BJ (cell line): ENCODE data around the gene MPC1. TPM values are rescaled to one million over a fixed set of nuclear protein-coding genes. Genes with fewer than 3 reads are reported as not detected.

Experiments
- CTCF ChIA-PET: fragments of 350-600 bp; formaldehyde crosslinking; extraction: SDS; loops from one replicate; lab custom pipeline; 2021; ENCODE audit warnings: antibody characterized with exemption, inconsistent platforms; lab: Yijun Ruan, JAX
- POLR2A ChIA-PET: fragments of 300-600 bp; sonication (Branson Sonifier 250); formaldehyde crosslinking; extraction: SDS; loops from one replicate; lab custom pipeline; 2021; ENCODE audit warnings: antibody characterized with exemption; lab: Charles Lee
- DNase-seq: peaks from one replicate; pipeline ENCODE4 v3.0.0-alpha.2; 2011; ENCODE audit warnings: low read depth
- H3K27me3 ChIP-seq: 2 replicates; pipeline ENCODE4 v1.6.0; 2011; ENCODE audit warnings: low read length; ENCODE audit not compliant: control insufficient read depth, insufficient read depth
- H3K36me3 ChIP-seq: 2 replicates; pipeline ENCODE4 v1.5.1; 2011; ENCODE audit warnings: low read length; ENCODE audit not compliant: control insufficient read depth, insufficient read depth
- H3K4me3 ChIP-seq: 2 replicates; pipeline ENCODE4 v1.5.1; 2011; ENCODE audit warnings: low read depth, mild to moderate bottlenecking, control low read depth, low read length
- polyA plus RNA-seq: library from polyadenylated mRNA; depleted of rRNA; stranded (reverse); fragments of >200 nt; gene quantifications from 2 replicates; pipeline ENCODE4 v1.2.3, GENCODE V29; 2011
- TF ChIP-seq, protein P1 (sequence below): IDR thresholded peaks from 2 replicates; pipeline ENCODE4 v1.5.1; 2011; ENCODE audit warnings: low read depth, mild to moderate bottlenecking, control low read depth, inconsistent platforms, low read length, moderate library complexity; ENCODE audit not compliant: insufficient read depth

The MPC1 gene
- polyA plus RNA-seq, 1 experiment = 19.2 TPM

DNA sequence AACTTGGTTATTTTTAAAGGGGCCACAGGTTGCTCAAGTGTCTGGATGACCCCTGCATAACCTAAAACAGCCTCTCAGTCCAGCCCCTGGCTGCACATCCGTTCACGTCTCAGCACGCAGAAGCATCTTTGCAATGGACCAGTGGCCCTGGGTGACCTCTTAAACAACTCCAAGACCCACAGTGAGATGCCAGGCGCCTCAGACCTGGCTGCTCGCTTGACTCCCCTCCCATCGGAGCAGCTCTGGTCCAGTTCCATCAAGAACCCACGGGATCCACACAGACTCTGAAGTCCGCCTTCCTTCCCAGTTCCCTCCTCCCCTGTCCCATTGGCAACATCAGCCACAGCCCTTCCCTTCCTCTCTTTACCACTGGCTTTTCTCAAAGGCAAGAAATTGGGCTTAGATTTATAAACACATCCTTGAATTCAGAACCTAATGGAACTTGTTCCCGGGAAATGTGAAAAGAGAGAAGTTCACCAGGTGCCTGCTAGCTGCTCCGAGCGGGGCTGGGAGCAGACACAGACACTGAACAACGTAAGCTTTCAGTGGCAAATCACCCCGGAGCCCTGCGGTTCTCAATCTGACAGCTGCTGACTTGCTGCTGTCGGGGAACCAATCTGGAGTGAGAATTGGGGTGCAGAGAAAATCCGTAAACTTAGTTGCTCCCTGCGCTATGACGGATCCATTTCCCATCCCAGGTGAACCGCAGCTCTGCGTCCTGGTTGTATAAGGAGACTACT lies 39.6 kb upstream of the MPC1 start:
- no peak for DNase-seq
- TF ChIP-seq, protein P1, sequence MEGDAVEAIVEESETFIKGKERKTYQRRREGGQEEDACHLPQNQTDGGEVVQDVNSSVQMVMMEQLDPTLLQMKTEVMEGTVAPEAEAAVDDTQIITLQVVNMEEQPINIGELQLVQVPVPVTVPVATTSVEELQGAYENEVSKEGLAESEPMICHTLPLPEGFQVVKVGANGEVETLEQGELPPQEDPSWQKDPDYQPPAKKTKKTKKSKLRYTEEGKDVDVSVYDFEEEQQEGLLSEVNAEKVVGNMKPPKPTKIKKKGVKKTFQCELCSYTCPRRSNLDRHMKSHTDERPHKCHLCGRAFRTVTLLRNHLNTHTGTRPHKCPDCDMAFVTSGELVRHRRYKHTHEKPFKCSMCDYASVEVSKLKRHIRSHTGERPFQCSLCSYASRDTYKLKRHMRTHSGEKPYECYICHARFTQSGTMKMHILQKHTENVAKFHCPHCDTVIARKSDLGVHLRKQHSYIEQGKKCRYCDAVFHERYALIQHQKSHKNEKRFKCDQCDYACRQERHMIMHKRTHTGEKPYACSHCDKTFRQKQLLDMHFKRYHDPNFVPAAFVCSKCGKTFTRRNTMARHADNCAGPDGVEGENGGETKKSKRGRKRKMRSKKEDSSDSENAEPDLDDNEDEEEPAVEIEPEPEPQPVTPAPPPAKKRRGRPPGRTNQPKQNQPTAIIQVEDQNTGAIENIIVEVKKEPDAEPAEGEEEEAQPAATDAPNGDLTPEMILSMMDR = no peak
- Histone ChIP-seq H3K27me3 (no peaks in the 10 kb centered on the region), H3K4me3 (no peak overlapping the region), H3K36me3 (peaks cover 14% of the 10 kb centered on the region)
- POLR2A ChIA-PET = no interaction called here
- CTCF ChIA-PET = interaction anchor here (0.9 kb wide), 1 partner anchor 22 kb away, joined by 3 read pairs; no protein-coding TSS in a partner anchor

DNA sequence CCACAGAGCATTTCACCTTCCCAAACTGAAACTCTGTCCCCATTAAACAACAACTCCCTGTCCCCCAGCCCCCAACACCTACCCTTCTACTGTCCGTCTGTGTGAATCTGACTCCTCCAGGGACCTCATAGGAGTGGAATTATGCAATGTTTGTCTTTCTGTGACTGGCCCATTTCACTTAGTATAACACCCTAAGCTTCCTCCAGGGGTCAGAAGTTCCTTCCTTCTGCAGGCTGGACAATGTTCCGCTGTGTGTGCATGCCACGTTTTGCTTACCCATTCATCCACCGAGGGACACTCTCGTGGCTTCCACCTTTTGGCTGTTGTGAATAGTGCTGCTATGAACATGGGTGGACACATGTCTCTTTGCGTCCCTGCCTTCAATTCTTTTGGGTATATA lies 37.6 kb upstream of the MPC1 start:
- H3K4me3 ChIP-seq = no peak overlapping the region
- ChIA-PET CTCF (interaction anchor here (1.0 to 1.6 kb wide), 2 partner anchors 28 to 39 kb away, joined by 3 to 5 read pairs; no protein-coding TSS in a partner anchor), POLR2A (no interaction called here)
- peaks cover 16% of the 10 kb centered on the region for H3K36me3 ChIP-seq
- TF ChIP-seq, protein P1 = no peak
- no peak for DNase-seq
- H3K27me3 ChIP-seq = no peaks in the 10 kb centered on the region

DNA sequence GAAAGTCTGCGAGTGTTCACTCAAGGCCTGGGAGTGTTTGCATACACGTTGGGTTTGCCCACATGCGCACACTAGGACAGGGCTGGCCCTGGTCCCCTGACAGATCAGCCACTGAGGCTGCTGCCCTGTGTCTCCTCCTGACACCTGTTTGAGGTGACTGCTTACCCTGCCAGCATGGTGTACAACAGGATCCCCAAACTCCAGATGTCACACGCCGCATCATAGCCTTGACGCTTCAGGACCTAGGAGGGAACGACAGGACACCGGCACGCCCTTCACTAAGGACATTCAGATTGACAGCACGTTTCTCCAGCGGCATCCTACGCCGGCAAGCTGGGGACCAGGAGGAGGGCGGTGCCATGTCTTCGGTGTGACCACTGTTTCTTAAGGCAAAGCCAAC lies 37.0 kb upstream of the MPC1 start:
- no peak for DNase-seq
- TF ChIP-seq, protein P1 = no peak
- H3K36me3 ChIP-seq = peaks cover 16% of the 10 kb centered on the region
- H3K27me3 ChIP-seq = no peaks in the 10 kb centered on the region
- ChIA-PET CTCF (interaction anchor here (1.0 to 1.6 kb wide), 2 partner anchors 28 to 38 kb away, joined by 3 to 5 read pairs; no protein-coding TSS in a partner anchor), POLR2A (no interaction called here)
- H3K4me3 ChIP-seq = no peak overlapping the region

- CTCF ChIA-PET = interaction anchor here (1.1 kb wide), 1 partner anchor 106 kb away, joined by 3 read pairs; no protein-coding TSS in a partner anchor
- DNase-seq = no peak
- Histone ChIP-seq H3K4me3 (no peak overlapping the region), H3K36me3 (peaks cover 15% of the 10 kb centered on the region), H3K27me3 (no peaks in the 10 kb centered on the region)
- TF ChIP-seq, protein P1 = no peak
- POLR2A ChIA-PET = no interaction called here
Measured at GRCh38 chr6:166419286-166419685, 36.5 kb upstream of the MPC1 start.

- no peak for DNase-seq
- ChIA-PET POLR2A (no interaction called here), CTCF (interaction anchor here (1.1 kb wide), 1 partner anchor 105 kb away, joined by 3 read pairs; no protein-coding TSS in a partner anchor)
- TF ChIP-seq, protein P1 = no peak
- Histone ChIP-seq H3K36me3 (peaks cover 16% of the 10 kb centered on the region), H3K4me3 (no peak overlapping the region), H3K27me3 (no peaks in the 10 kb centered on the region)
Measured at GRCh38 chr6:166418691-166419143, 36.0 kb upstream of the MPC1 start.
